Mesendoderm (in vitro differentiated cells): ENCODE measurements around the gene IGF2BP3. TPM values are rescaled to one million over a fixed set of nuclear protein-coding genes. Genes with fewer than 3 reads are reported as not detected.

Experiments
- small RNA-seq: library from polyadenylated mRNA; stranded (forward); fragments of <200 nt; extraction: miRNeasy Mini kit (QIAGEN cat#:217004); gene quantifications from one replicate; pipeline ENCODE3, GENCODE V24; 2013; ENCODE audit not compliant: insufficient read depth

Gene IGF2BP3

Small RNA genes lying within 50 kb of the gene (small RNA-seq; reads per million reads assigned to genes)
- gene AC079780.1 = not detected
- gene RF00019 = not detected
- not detected for gene RNU7-143P
- gene SNORD65C = not detected
